A673 (cell line): ENCODE results near the gene MPI. TPM values are rescaled to one million over a fixed set of nuclear protein-coding genes. Genes with fewer than 3 reads are reported as not detected.

ENCODE experiments used
- BruUV-seq: library from RNA; stranded (reverse); fragments of 400-500 nt; replicated peaks from 2 replicates; lab custom pipeline; 2021; lab: Mats Ljungman, UMichigan
- CTCF ChIA-PET: fragments of 300-600 bp; sonication (Branson Sonifier 250); formaldehyde crosslinking; loops from one replicate; lab custom pipeline; 2022; ENCODE audit warnings: antibody characterized with exemption; lab: Charles Lee
- POLR2A ChIA-PET: fragments of 300-600 bp; sonication (Branson Sonifier 250); formaldehyde crosslinking; loops from one replicate; lab custom pipeline; 2022; ENCODE audit warnings: antibody characterized with exemption; ENCODE audit not compliant: low non-redundant PET; lab: Charles Lee
- DNase-seq: peaks from one replicate; pipeline ENCODE4 v3.0.0-alpha.2; 2015; ENCODE audit warnings: low spot score
- H3K27ac ChIP-seq: fragments of 200-600 bp; sonication (generic); 2 replicates; pipeline ENCODE4 v1.5.1; 2016; ENCODE audit warnings: mixed run types, low read depth, mild to moderate bottlenecking, mixed read lengths, antibody characterized with exemption, low read length; ENCODE audit not compliant: poor library complexity, severe bottlenecking
- H3K27me3 ChIP-seq: fragments of 200-600 bp; sonication (generic); replicated peaks from 2 replicates; pipeline ENCODE4 v1.6.1; 2017; ENCODE audit warnings: mixed run types, low read depth, mild to moderate bottlenecking, mixed read lengths, antibody characterized with exemption, low read length; ENCODE audit not compliant: insufficient read depth, poor library complexity
- H3K36me3 ChIP-seq: fragments of 200-600 bp; sonication (generic); 2 replicates; pipeline ENCODE4 v1.6.1; 2016; ENCODE audit warnings: mixed run types, mild to moderate bottlenecking, mixed read lengths, antibody characterized with exemption, low read length; ENCODE audit not compliant: insufficient read depth, poor library complexity, severe bottlenecking
- H3K4me1 ChIP-seq: fragments of 200-600 bp; sonication (generic); 2 replicates; pipeline ENCODE4 v1.6.1; 2017; ENCODE audit warnings: mixed run types, mild to moderate bottlenecking, mixed read lengths, antibody characterized with exemption, low read length; ENCODE audit not compliant: insufficient read depth, poor library complexity, severe bottlenecking
- H3K4me3 ChIP-seq: fragments of 200-600 bp; sonication (generic); 2 replicates; pipeline ENCODE4 v1.5.1; 2016; ENCODE audit warnings: low read depth, mixed run types, mild to moderate bottlenecking, mixed read lengths, low read length; ENCODE audit not compliant: poor library complexity, severe bottlenecking
- H3K9me3 ChIP-seq: fragments of 200-600 bp; sonication (generic); 2 replicates; pipeline ENCODE4 v1.6.1; 2016; ENCODE audit warnings: mixed run types, low read depth, mild to moderate bottlenecking, mixed read lengths, antibody characterized with exemption, low read length; ENCODE audit not compliant: poor library complexity, severe bottlenecking
- CTCF ChIP-seq: fragments of 300-800, 200-600 bp; sonication (generic); conservative IDR thresholded peaks from 2 replicates; pipeline ENCODE4 v1.5.1; 2017; ENCODE audit warnings: low read depth, mild to moderate bottlenecking, antibody characterized with exemption, low read length, moderate library complexity, mixed read lengths
- EZH2 ChIP-seq: fragments of 200-600 bp; sonication (generic); IDR thresholded peaks from 2 replicates; pipeline ENCODE4 v1.6.1; 2017; ENCODE audit warnings: borderline replicate concordance, low read depth, mild to moderate bottlenecking, mixed read lengths, antibody characterized with exemption, low read length; ENCODE audit not compliant: poor library complexity, severe bottlenecking
- intact Hi-C: fragments of 100-400 bp; cut with micrococcal nuclease; formaldehyde crosslinking; loops from one replicate; pipeline ENCODE4 v1.10.0; 2022; ENCODE audit not compliant: unreplicated experiment
- total RNA-seq: library from RNA; stranded (reverse); gene quantifications from 2 replicates; pipeline ENCODE4 v1.2.3, GENCODE V29; 2021

MPI gene
- total RNA-seq, 1 experiment from 2014 or later = 48.2 TPM

GRCh38 chr15:74878273-74878672 is 11.6 kb upstream of the MPI start:
- no peak overlapping the region for H3K27ac ChIP-seq
- no TSS peak for BruUV-seq
- ChIA-PET POLR2A (no interaction called here), CTCF (no interaction called here)
- H3K36me3 ChIP-seq = no peaks in the 10 kb centered on the region
- no peak overlapping the region for H3K4me3 ChIP-seq
- DNase-seq = no peak
- H3K9me3 ChIP-seq = no peaks in the 10 kb centered on the region
- intact Hi-C loops = no loop called here
- TF ChIP-seq EZH2 (no peak), CTCF (no peak)
- no peaks in the 10 kb centered on the region for H3K4me1 ChIP-seq
- no peaks in the 10 kb centered on the region for H3K27me3 ChIP-seq

GRCh38 chr15:74882528-74882927 is 7.3 kb upstream of the MPI start:
- ChIA-PET POLR2A (no interaction called here), CTCF (no interaction called here)
- no peaks in the 10 kb centered on the region for H3K4me1 ChIP-seq
- no peaks in the 10 kb centered on the region for H3K27me3 ChIP-seq
- TF ChIP-seq EZH2 = no peak
- TF ChIP-seq CTCF = no peak
- no peaks in the 10 kb centered on the region for H3K9me3 ChIP-seq
- H3K36me3 ChIP-seq = no peaks in the 10 kb centered on the region
- DNase-seq = no peak
- BruUV-seq = no TSS peak
- intact Hi-C loops = no loop called here
- no peak overlapping the region for H3K4me3 ChIP-seq
- no peak overlapping the region for H3K27ac ChIP-seq

GRCh38 chr15:74884428-74885223 is 5.2 kb upstream of the MPI start:
- H3K27me3 ChIP-seq = no peaks in the 10 kb centered on the region
- no peak for TF ChIP-seq CTCF
- no peak for TF ChIP-seq EZH2
- H3K4me1 ChIP-seq = no peaks in the 10 kb centered on the region
- DNase-seq = no peak
- ChIA-PET CTCF (no interaction called here), POLR2A (no interaction called here)
- BruUV-seq = no TSS peak
- no peak overlapping the region for H3K4me3 ChIP-seq
- intact Hi-C loops = no loop called here
- H3K36me3 ChIP-seq = no peaks in the 10 kb centered on the region
- no peaks in the 10 kb centered on the region for H3K9me3 ChIP-seq
- no peak overlapping the region for H3K27ac ChIP-seq
